GM12865 (cell line): Measurements from ENCODE around the gene PSME3IP1.
A peak's percentile ranks its signal among the peaks of the same experiment; 100 is the strongest.

Experiments used
- DNase-seq: peaks from one replicate; pipeline ENCODE4 v3.0.0; 2010; ENCODE audit warnings: low read depth
- H3K4me3 ChIP-seq: 2 replicates; pipeline ENCODE4 v1.5.1; 2011; ENCODE audit warnings: mild to moderate bottlenecking, low read depth, low read length, control low read depth
- CTCF ChIP-seq: IDR thresholded peaks from 2 replicates; pipeline ENCODE4 v1.5.1; 2011; ENCODE audit warnings: low read length, control low read depth, low read depth, inconsistent platforms; ENCODE audit not compliant: insufficient read depth; ENCODE audit errors: missing control alignments

PSME3IP1 gene

GRCh38 chr16:57128771-57129389, 57.0 kb downstream of the PSME3IP1 start:
- no peak for TF ChIP-seq CTCF

GRCh38 chr16:57127836-57128235, 58.0 kb downstream of the PSME3IP1 start:
- no peak for DNase-seq

More at GRCh38 chr16:57128771-57129389, 57.0 kb downstream of the PSME3IP1 start:
- DNase-seq: peak; percentile 63
- H3K4me3 ChIP-seq: no peak overlapping the region

GRCh38 chr16:57127037-57127763, 58.6 kb downstream of the PSME3IP1 start:
- peak; percentile 80 for DNase-seq
- no peak for TF ChIP-seq CTCF
- no peak overlapping the region for H3K4me3 ChIP-seq

More at GRCh38 chr16:57127836-57128235, 58.0 kb downstream of the PSME3IP1 start:
- TF ChIP-seq CTCF: no peak
- H3K4me3 ChIP-seq: no peak overlapping the region

GRCh38 chr16:57126411-57126810, 59.4 kb downstream of the PSME3IP1 start:
- no peak overlapping the region for H3K4me3 ChIP-seq
- no peak for TF ChIP-seq CTCF
- no peak for DNase-seq

GRCh38 chr16:57125969-57126368, 59.9 kb downstream of the PSME3IP1 start:
- no peak for TF ChIP-seq CTCF
- no peak overlapping the region for H3K4me3 ChIP-seq
- DNase-seq: no peak

GRCh38 chr16:57125376-57125775, 60.5 kb downstream of the PSME3IP1 start:
- TF ChIP-seq CTCF: no peak
- no peak overlapping the region for H3K4me3 ChIP-seq
- DNase-seq: no peak
